H1 (cell line): ENCODE results near the gene EMP2. TPM values are rescaled to one million over a fixed set of nuclear protein-coding genes. Genes with fewer than 3 reads are reported as not detected.

Source experiments
- CTCF ChIA-PET: fragments of 300-600 bp; sonication (Branson Sonifier 250); formaldehyde crosslinking; loops from one replicate; lab custom pipeline; 2021; ENCODE audit not compliant: partially characterized antibody; lab: Charles Lee
- POLR2A ChIA-PET: fragments of 300-600 bp; sonication (Branson Sonifier 250); formaldehyde crosslinking; loops from one replicate; lab custom pipeline; 2021; ENCODE audit warnings: inconsistent platforms; ENCODE audit not compliant: partially characterized antibody; lab: Charles Lee
- DNase-seq, 2 experiments: peaks; one replicate each; pipeline versions ENCODE4 v3.0.0 to v3.0.0-alpha.2; 2010 to 2022; ENCODE audit warnings: low spot score in 2 of 2, low read depth in 1 of 2, mixed read lengths in 1 of 2
- FAIRE-seq: peaks from 2 replicates; lab custom pipeline; 2011; peaks lifted over from hg19 to GRCh38; lab: Jason Lieb, UNC
- H2AFZ ChIP-seq: 2 replicates; pipeline ENCODE4 v1.8.1; 2012; ENCODE audit warnings: low read length, inconsistent platforms
- H2AK5ac ChIP-seq: 2 replicates; pipeline ENCODE4 v1.6.1; 2013; ENCODE audit warnings: low read depth, low read length
- H2BK120ac ChIP-seq: replicated peaks from 2 replicates; pipeline ENCODE3; 2013; ENCODE audit warnings: low read depth, low read length, inconsistent platforms
- H2BK12ac ChIP-seq: 2 replicates; pipeline ENCODE4 v1.6.1; 2013; ENCODE audit warnings: low read depth, low read length
- H2BK15ac ChIP-seq: 2 replicates; pipeline ENCODE4 v1.6.1; 2013; ENCODE audit warnings: low read length
- H2BK20ac ChIP-seq: 2 replicates; pipeline ENCODE4 v1.6.1; 2013; ENCODE audit warnings: low read length
- H2BK5ac ChIP-seq: 2 replicates; pipeline ENCODE4 v1.6.1; 2013; ENCODE audit warnings: low read depth, low read length
- H3K14ac ChIP-seq: 2 replicates; pipeline ENCODE4 v1.6.1; 2013; ENCODE audit warnings: inconsistent platforms; ENCODE audit not compliant: insufficient read length
- H3K18ac ChIP-seq: 2 replicates; pipeline ENCODE4 v1.6.1; 2013; ENCODE audit warnings: low read length; ENCODE audit errors: extremely low read depth
- H3K23ac ChIP-seq: 2 replicates; pipeline ENCODE4 v1.6.1; 2013; ENCODE audit warnings: inconsistent platforms; ENCODE audit not compliant: insufficient read length
- H3K23me2 ChIP-seq: 2 replicates; pipeline ENCODE4 v1.6.1; 2013; ENCODE audit warnings: low read depth, low read length
- H3K27ac ChIP-seq: 2 replicates; pipeline ENCODE4 v1.6.1; 2011; ENCODE audit warnings: low read depth, low read length, inconsistent platforms
- H3K27me3 ChIP-seq, 4 experiments: replicated peaks in 1 of 4; 1 replicate in 1 of 4; 2 replicates in 3 of 4; pipeline versions ENCODE4 v1.6.1 to v1.8.1; 2011 to 2013; ENCODE audit warnings: low read length in 3 of 4, mild to moderate bottlenecking in 3 of 4, inconsistent platforms in 2 of 4, mixed read lengths in 2 of 4, moderate library complexity in 1 of 4; ENCODE audit not compliant: control insufficient read depth in 3 of 4, insufficient read depth in 3 of 4; ENCODE audit errors: extremely low read depth in 1 of 4
- H3K36me3 ChIP-seq, 4 experiments: 2 replicates each; pipeline versions ENCODE4 v1.6.1 to v1.8.1; 2011 to 2013; ENCODE audit warnings: mild to moderate bottlenecking in 4 of 4, low read length in 3 of 4, moderate library complexity in 2 of 4, control low read depth in 1 of 4, inconsistent platforms in 1 of 4; ENCODE audit not compliant: insufficient read depth in 4 of 4, control insufficient read depth in 2 of 4
- H3K4ac ChIP-seq: replicated peaks from 2 replicates; pipeline ENCODE3; 2013; ENCODE audit warnings: low read length, low read depth, mixed read lengths, inconsistent platforms; ENCODE audit not compliant: insufficient read length
- H3K4me1 ChIP-seq, 4 experiments: replicated peaks in 1 of 4; 1 replicate in 1 of 4; 2 replicates in 3 of 4; pipeline versions ENCODE4 v1.6.1 to v1.8.1; 2011 to 2013; ENCODE audit warnings: low read length in 3 of 4, inconsistent platforms in 2 of 4, mixed read lengths in 1 of 4; ENCODE audit not compliant: insufficient read depth in 4 of 4, control insufficient read depth in 3 of 4
- H3K4me2 ChIP-seq, 2 experiments: 2 replicates each; pipeline versions ENCODE4 v1.6.1 to v1.8.1; 2011 to 2013; ENCODE audit warnings: low read depth in 2 of 2, low read length in 2 of 2, control low read depth in 1 of 2, inconsistent platforms in 1 of 2, mild to moderate bottlenecking in 1 of 2; ENCODE audit not compliant: insufficient read depth in 1 of 2
- H3K4me3 ChIP-seq, 4 experiments: fragments of 200-600, 300-600 bp in 1 of 4; sonication (generic), shearing (Covaris generic), sonication (Bioruptor Twin) in 1 of 4; 2 replicates each; pipeline versions ENCODE4 v1.5.1 to v1.8.1; 2011 to 2016; ENCODE audit warnings: low read length in 4 of 4, low read depth in 3 of 4, control low read depth in 2 of 4, inconsistent platforms in 2 of 4, mild to moderate bottlenecking in 2 of 4, mixed read lengths in 1 of 4, moderate library complexity in 1 of 4; ENCODE audit not compliant: insufficient read depth in 2 of 4; ENCODE audit errors: extremely low read depth in 1 of 4
- H3K56ac ChIP-seq: replicated peaks from 2 replicates; pipeline ENCODE3; 2013; ENCODE audit warnings: low read depth, mild to moderate bottlenecking, mixed read lengths, low read length, inconsistent platforms; ENCODE audit not compliant: insufficient read length
- H3K79me1 ChIP-seq: 2 replicates; pipeline ENCODE4 v1.6.1; 2013; ENCODE audit warnings: low read depth, low read length, control low read depth
- H3K79me2 ChIP-seq, 2 experiments: 2 replicates each; pipeline versions ENCODE4 v1.6.1 to v1.8.1; 2012 to 2013; ENCODE audit warnings: low read length in 2 of 2, mild to moderate bottlenecking in 2 of 2, inconsistent platforms in 1 of 2; ENCODE audit not compliant: insufficient read depth in 2 of 2, control insufficient read depth in 1 of 2
- H3K9ac ChIP-seq, 4 experiments: replicated peaks in 1 of 4; 1 replicate in 1 of 4; 2 replicates in 3 of 4; pipeline versions ENCODE4 v1.6.1 to v1.8.1; 2011 to 2013; ENCODE audit warnings: low read depth in 3 of 4, low read length in 3 of 4, control low read depth in 2 of 4, mild to moderate bottlenecking in 2 of 4, moderate library complexity in 2 of 4, inconsistent platforms in 1 of 4; ENCODE audit errors: extremely low read depth in 1 of 4
- H3K9me3 ChIP-seq, 2 experiments: 2 replicates each; pipeline versions ENCODE4 v1.6.1 to v1.8.1; 2012 to 2013; ENCODE audit warnings: mild to moderate bottlenecking in 2 of 2, moderate library complexity in 2 of 2, control low read depth in 1 of 2, inconsistent platforms in 1 of 2, low read depth in 1 of 2, low read length in 1 of 2, mixed read lengths in 1 of 2; ENCODE audit not compliant: insufficient read depth in 2 of 2
- H4K20me1 ChIP-seq, 2 experiments: replicated peaks in 1 of 2; 2 replicates each; pipeline versions ENCODE3 to v1.8.1; 2011 to 2013; ENCODE audit warnings: inconsistent platforms in 2 of 2, low read length in 2 of 2, mild to moderate bottlenecking in 1 of 2; ENCODE audit not compliant: insufficient read depth in 2 of 2, control insufficient read depth in 1 of 2
- H4K5ac ChIP-seq: 2 replicates; pipeline ENCODE4 v1.6.1; 2013; ENCODE audit warnings: low read length, low read depth, mixed read lengths, inconsistent platforms; ENCODE audit not compliant: insufficient read length
- H4K8ac ChIP-seq: 2 replicates; pipeline ENCODE4 v1.8.0; 2013; ENCODE audit warnings: mild to moderate bottlenecking, moderate library complexity, low read length, inconsistent platforms; ENCODE audit not compliant: insufficient read depth; ENCODE audit errors: extremely low read depth
- H4K91ac ChIP-seq: replicated peaks from 2 replicates; pipeline ENCODE3; 2013; ENCODE audit warnings: low read length, mixed read lengths, inconsistent platforms; ENCODE audit not compliant: insufficient read length
- CHD2 ChIP-seq: IDR thresholded peaks from 2 replicates; pipeline ENCODE4 v1.6.1; 2012; ENCODE audit warnings: low read length, improper control_type of control experiment
- CREB1 ChIP-seq: IDR thresholded peaks from 2 replicates; pipeline ENCODE4 v1.6.1; 2012; ENCODE audit warnings: inconsistent platforms
- EZH2 ChIP-seq: fragments of 200-600 bp; sonication (generic); IDR thresholded peaks from 2 replicates; pipeline ENCODE4 v1.7.1; 2012; ENCODE audit warnings: low read depth, mild to moderate bottlenecking, moderate library complexity, low read length, inconsistent platforms; ENCODE audit not compliant: severe bottlenecking
- GABPA ChIP-seq: IDR thresholded peaks from 2 replicates; pipeline ENCODE4 v1.6.1; 2011; ENCODE audit warnings: mild to moderate bottlenecking, low read length, moderate library complexity, borderline replicate concordance; ENCODE audit not compliant: insufficient read depth
- RNF2 ChIP-seq: fragments of 200-900, 300-1000 bp; sonication (generic); IDR thresholded peaks from 2 replicates; pipeline ENCODE4 v1.7.1; 2016; ENCODE audit warnings: borderline replicate concordance, low read depth, mild to moderate bottlenecking, antibody characterized with exemption, low read length; ENCODE audit not compliant: poor library complexity, severe bottlenecking; ENCODE audit errors: missing control alignments
- SRF ChIP-seq: IDR thresholded peaks from 2 replicates; pipeline ENCODE4 v1.6.1; 2011; ENCODE audit warnings: mild to moderate bottlenecking, low read depth, low read length, moderate library complexity
- WGBS, 2 experiments: shearing (Covaris generic) in 1 of 2; methylation state at CpG; one replicate each; pipeline versions ENCODE4 v1.1.6 to v1.1.7; 2013 to 2015; ENCODE audit warnings: low lambda C conversion rate in 2 of 2, mixed read lengths in 2 of 2, inconsistent platforms in 1 of 2, low coverage in 1 of 2, missing lambda C conversion rate in 1 of 2; ENCODE audit not compliant: insufficient replicate concordance in 2 of 2, insufficient coverage in 1 of 2, insufficient read length in 1 of 2; ENCODE audit errors: extremely low coverage in 1 of 2, missing lambda C conversion rate in 1 of 2; 5-methylcytosine and 5-hydroxymethylcytosine counted together
- polyA plus RNA-seq, 7 experiments: library from polyadenylated mRNA; depleted of rRNA in 3 of 7; stranded (reverse) in 5 of 7; unstranded in 2 of 7; fragments of >200 nt in 5 of 7; fragments of 200-250 nt in 2 of 7; gene quantifications; 1 replicate in 5 of 7; 2 replicates in 1 of 7; 4 replicates in 1 of 7; pipeline versions ENCODE4 v1.2.1 to v1.2.3, GENCODE V29; 2011 to 2013; ENCODE audit warnings: missing spikeins in 2 of 7, mixed read lengths in 2 of 7
- total RNA-seq: library from RNA; stranded (reverse); fragmentation: NEBNext Ultra II Directional; extraction: Animal tissue kit (Norgen Biotek cat#: 25700); gene quantifications from 2 replicates; pipeline ENCODE4 v1.2.1, GENCODE V29; 2021

Gene EMP2
- total and polyA plus RNA-seq, 2 of the 8 experiments (the other 6 are each of a cell fraction or from before 2014, with no cell fraction given): 22.6 to 23.3 TPM

GRCh38 chr16:10584981-10585438 lies 4.6 kb upstream of the EMP2 start:
- H4K91ac ChIP-seq: no peak overlapping the region
- TF ChIP-seq RNF2: no peak
- TF ChIP-seq CHD2: no peak
- no peak for TF ChIP-seq SRF
- TF ChIP-seq CREB1: no peak
- no peak for TF ChIP-seq EZH2
- no peak for TF ChIP-seq GABPA
- peaks cover 9% of the 10 kb centered on the region; the same call in 1 of the 2 replicates for H3K23me2 ChIP-seq
- no peak overlapping the region for H2BK5ac ChIP-seq
- H3K14ac ChIP-seq: no peak overlapping the region
- no peak overlapping the region for H2BK12ac ChIP-seq
- H3K4me3 ChIP-seq: no peak overlapping the region
- H2BK120ac ChIP-seq: no peak overlapping the region
- no peaks in the 10 kb centered on the region; a peak in 1 of 8 replicates for H3K36me3 ChIP-seq
- no peak overlapping the region for H4K8ac ChIP-seq
- H2BK15ac ChIP-seq: no peak overlapping the region
- no peak for DNase-seq
- no peak overlapping the region for H3K4me2 ChIP-seq
- WGBS, 2 experiments: 80% methylated on average over 5 of the region's 5 CpGs; no CpG with 5 or more reads in 1 of the 2 experiments
- FAIRE-seq: no peak
- H3K4me1 ChIP-seq: peaks cover 4 to 15% (median 8%) of the 10 kb centered on the region in 4 experiments; a peak in 6 of 7 replicates
- H2AK5ac ChIP-seq: no peak overlapping the region
- no peaks in the 10 kb centered on the region for H3K79me2 ChIP-seq
- H3K4ac ChIP-seq: no peak overlapping the region
- no peak overlapping the region for H2AFZ ChIP-seq
- no peaks in the 10 kb centered on the region for H3K27me3 ChIP-seq
- no peak overlapping the region for H3K27ac ChIP-seq
- ChIA-PET CTCF (interaction anchor here (0.9 to 1.3 kb wide), 2 partner anchors 18 to 84 kb away, joined by 3 to 5 read pairs; no protein-coding TSS in a partner anchor), POLR2A (no interaction called here)
- H2BK20ac ChIP-seq: no peak overlapping the region
- no peak overlapping the region for H3K56ac ChIP-seq
- no peak overlapping the region for H3K18ac ChIP-seq
- H4K20me1 ChIP-seq: no peaks in the 10 kb centered on the region
- H3K9ac ChIP-seq: no peak overlapping the region; a peak in 1 of 7 replicates
- no peak overlapping the region for H4K5ac ChIP-seq
- H3K23ac ChIP-seq: no peak overlapping the region
- H3K79me1 ChIP-seq: no peaks in the 10 kb centered on the region
- H3K9me3 ChIP-seq: no peaks in the 10 kb centered on the region
